Endometrial microvascular endothelial cells (primary cell): ENCODE measurements around the gene UBE2H. TPM values are rescaled to one million over a fixed set of nuclear protein-coding genes. Genes with fewer than 3 reads are reported as not detected.
"Not testable (repeated sequence)": the region's sequence is repeated elsewhere in the genome, so short reads cannot be mapped to it uniquely, and the experiment has no call there.

Experiments used
- in situ Hi-C: cut with HindIII; loops from 2 replicates; pipeline ENCODE4 v1.10.0; 2017; ENCODE audit warnings: low sequenced_read_pairs, low pct_unique_long_range_greater_than_20kb; ENCODE audit errors: inconsistent ontology term
- total RNA-seq: library from RNA; depleted of rRNA; stranded (reverse); fragments of >200 nt; gene quantifications from one replicate; pipeline ENCODE4 v1.2.3, GENCODE V29; 2015; ENCODE audit errors: inconsistent ontology term

Gene UBE2H
- total RNA-seq, result 47.3 TPM

- in situ Hi-C loops, result loop anchor here (10.0 kb wide), 1 partner anchor 52 kb away; no protein-coding TSS in a partner anchor
Measured at GRCh38 chr7:129952653-129953560, at the start of gene UBE2H. Gene UBE2H, minus strand, starts transcription at chr7:129952960. Its CDS starts 405 bp downstream, at chr7:129952555.

GRCh38 chr7:129998446-129998845, 45.7 kb upstream of the UBE2H start:
- in situ Hi-C loops, result no loop called here

- in situ Hi-C loops, result no loop called here
Measured at GRCh38 chr7:129997285-129997684, 44.5 kb upstream of the UBE2H start.

- in situ Hi-C loops, result no loop called here
Measured at GRCh38 chr7:129993275-129993674, 40.5 kb upstream of the UBE2H start.

GRCh38 chr7:129990403-129991192, 37.8 kb upstream of the UBE2H start:
- in situ Hi-C loops, result no loop called here

GRCh38 chr7:129989466-129989865, 36.7 kb upstream of the UBE2H start:
- in situ Hi-C loops, result no loop called here

- in situ Hi-C loops, result no loop called here
Measured at GRCh38 chr7:129986600-129986999, 33.8 kb upstream of the UBE2H start.

- in situ Hi-C loops, result no loop called here
Measured at GRCh38 chr7:129980667-129981066, 27.9 kb upstream of the UBE2H start.

- in situ Hi-C loops, result no loop called here
Measured at GRCh38 chr7:129975309-129975708, 22.5 kb upstream of the UBE2H start.

GRCh38 chr7:129970816-129971215, 18.1 kb upstream of the UBE2H start:
- in situ Hi-C loops, result no loop called here

- in situ Hi-C loops, result no loop called here
Measured at GRCh38 chr7:129969881-129970446, 17.2 kb upstream of the UBE2H start.

- in situ Hi-C loops, result no loop called here
Measured at GRCh38 chr7:129968592-129969383, 16.0 kb upstream of the UBE2H start.

GRCh38 chr7:129960204-129960475, 7.4 kb upstream of the UBE2H start:
- in situ Hi-C loops, result not testable (repeated sequence)

GRCh38 chr7:129959471-129960203, 6.9 kb upstream of the UBE2H start:
- in situ Hi-C loops, result loop anchor here (10.0 kb wide), 1 partner anchor 45 kb away; no protein-coding TSS in a partner anchor

- in situ Hi-C loops, result loop anchor here (10.0 kb wide), 1 partner anchor 46 kb away; no protein-coding TSS in a partner anchor
Measured at GRCh38 chr7:129958643-129959470, 6.1 kb upstream of the UBE2H start.

- in situ Hi-C loops, result loop anchor here (10.0 kb wide), 1 partner anchor 49 kb away; no protein-coding TSS in a partner anchor
Measured at GRCh38 chr7:129955993-129956543, 3.3 kb upstream of the UBE2H start.

GRCh38 chr7:129952086-129952652, 591 bp downstream of the UBE2H start:
- in situ Hi-C loops, result loop anchor here (10.0 kb wide), 1 partner anchor 53 kb away; no protein-coding TSS in a partner anchor
